K562 (cell line): Measurements from ENCODE around the gene MID1IP1. TPM values are rescaled to one million over a fixed set of nuclear protein-coding genes. Genes with fewer than 3 reads are reported as not detected.

Source experiments
- BCLAF1 ChIP-seq, 2 experiments: fragments of 450-650 bp in 1 of 2; IDR thresholded peaks; 2 replicates each; pipeline ENCODE4 v1.6.1; 2011 to 2017; ENCODE audit warnings: low read depth in 2 of 2, antibody characterized with exemption in 1 of 2, borderline replicate concordance in 1 of 2, low read length in 1 of 2, mild to moderate bottlenecking in 1 of 2, mixed read lengths in 1 of 2; ENCODE audit not compliant: control insufficient read depth in 1 of 2
- BRD9 ChIP-seq: fragments of 450-650 bp; IDR thresholded peaks from 2 replicates; pipeline ENCODE4 v1.6.1; 2018; ENCODE audit warnings: low read depth; ENCODE audit not compliant: partially characterized antibody
- CBX3 ChIP-seq, 2 experiments: IDR thresholded peaks; 1 replicate in 1 of 2; 2 replicates in 1 of 2; pipeline ENCODE4 v1.6.1; 2012; ENCODE audit warnings: inconsistent platforms in 2 of 2, low read length in 2 of 2, borderline replicate concordance in 1 of 2, control low read depth in 1 of 2
- CCAR2 ChIP-seq: fragments of 200-400 bp; formaldehyde crosslinking; IDR thresholded peaks from 2 replicates; pipeline ENCODE4 v1.6.1; 2017; ENCODE audit warnings: mild to moderate bottlenecking, low read depth, low read length
- MBD1 ChIP-seq: fragments of 250-450 bp; sonication (Bioruptor Pico); IDR thresholded peaks from 2 replicates; pipeline ENCODE4 v1.8.0; 2022; ENCODE audit warnings: inconsistent platforms
- MCM7 ChIP-seq, 2 experiments: fragments of 450-650 bp; IDR thresholded peaks; 2 replicates each; pipeline ENCODE4 v1.6.1; 2016 to 2018
- POLR2AphosphoS2 ChIP-seq: IDR thresholded peaks from 2 replicates; pipeline ENCODE4 v1.6.1; 2012; ENCODE audit warnings: low read length, improper control_type of control experiment
- RFX1 ChIP-seq: fragments of 450-650 bp; IDR thresholded peaks from 2 replicates; pipeline ENCODE4 v1.6.1; 2016; ENCODE audit warnings: mild to moderate bottlenecking, moderate library complexity
- SMARCC2 ChIP-seq: fragments of 450-650 bp; IDR thresholded peaks from 2 replicates; pipeline ENCODE4 v1.6.1; 2017; ENCODE audit warnings: antibody characterized with exemption, moderate library complexity, mild to moderate bottlenecking, low read depth
- SUPT5H ChIP-seq: fragments of 450-650 bp; IDR thresholded peaks from 2 replicates; pipeline ENCODE4 v1.6.1; 2016
- TAF1 ChIP-seq: IDR thresholded peaks from 2 replicates; pipeline ENCODE4 v1.6.1; 2011; ENCODE audit warnings: mild to moderate bottlenecking, low read length, moderate library complexity; ENCODE audit not compliant: insufficient read depth, control insufficient read depth, severe bottlenecking; ENCODE audit errors: extremely low read depth
- TAF7 ChIP-seq: fragments of 450-650 bp; IDR thresholded peaks from 2 replicates; pipeline ENCODE4 v1.6.1; 2016; ENCODE audit warnings: missing genetic modification characterization, missing compliant biosample characterization
- TCF7 ChIP-seq: sonication (generic); IDR thresholded peaks from 2 replicates; pipeline ENCODE4 v1.6.1; 2016; ENCODE audit warnings: antibody characterized with exemption, borderline replicate concordance
- THRB ChIP-seq: fragments of 450-650 bp; formaldehyde crosslinking; conservative IDR thresholded peaks from 2 replicates; pipeline ENCODE4 v1.4.0; 2022; ENCODE audit warnings: mild to moderate bottlenecking, missing genetic modification characterization
- VEZF1 ChIP-seq: fragments of 200-800 bp; sonication (Bioruptor generic); IDR thresholded peaks from 2 replicates; pipeline ENCODE4 v1.6.1; 2017; ENCODE audit warnings: missing genetic modification characterization, missing compliant biosample characterization
- YY1 ChIP-seq, 3 experiments: IDR thresholded peaks; 2 replicates each; pipeline ENCODE4 v1.6.1; 2011; ENCODE audit warnings: low read length in 2 of 3, mild to moderate bottlenecking in 2 of 3, moderate library complexity in 2 of 3, borderline replicate concordance in 1 of 3, control low read depth in 1 of 3, low read depth in 1 of 3; ENCODE audit not compliant: insufficient read depth in 3 of 3, insufficient replicate concordance in 2 of 3, control insufficient read depth in 1 of 3, insufficient read length in 1 of 3; ENCODE audit errors: extremely low read depth in 1 of 3
- polyA plus RNA-seq, 8 experiments: library from polyadenylated mRNA; depleted of rRNA in 4 of 8; stranded (reverse) in 5 of 8; unstranded in 3 of 8; fragments of >200 nt; fragmentation: Nextera tagmentation in 2 of 8; fragmentation: Illumina TruSeq in 1 of 8; extraction: Ambion mirVana in 2 of 8; extraction: Trizol in 1 of 8; gene quantifications; 2 replicates each; pipeline versions ENCODE4 v1.2.1 to v1.2.3, GENCODE V29; 2011 to 2014; ENCODE audit warnings: inconsistent platforms in 1 of 8, missing spikeins in 1 of 8
- total RNA-seq, 7 experiments: library from RNA; depleted of rRNA in 6 of 7; stranded (reverse); fragments of >200 nt in 6 of 7; fragmentation: Illumina TruSeq in 2 of 7; extraction: Trizol in 2 of 7; gene quantifications; 2 replicates each; pipeline versions ENCODE4 v1.2.1 to v1.2.3, GENCODE V29; 2011 to 2021; ENCODE audit warnings: low replicate concordance in 1 of 7

The MID1IP1 gene
- total and polyA plus RNA-seq, 9 of the 15 experiments (the other 6 are each of a cell fraction or from before 2014, with no cell fraction given) = 0.51 to 102 (median 27.5) TPM

GRCh38 chrX:38800981-38801845 is at the start of gene MID1IP1 (continued):
- TF ChIP-seq VEZF1 (CRISPR knock-in tag) (peak; percentile 81), TAF1 (peak; percentile 94), SMARCC2 (no peak), TCF7 (no peak), BRD9 (peak; percentile 28), TAF7 (peak; percentile 59), BCLAF1 (IDR thresholded peaks at IDR 0.05; ENCODE audit: borderline replicate concordance in 1 of 2, control insufficient read depth in 1 of 2, low read depth in 2 of 2, low read length in 1 of 2) (0 out of 4 replicates have a peak, but pooled peaks of 1 of the 2 experiments have one; percentile 29), CCAR2 (no peak), MCM7 (IDR thresholded peaks at IDR 0.05) (no peak), POLR2AphosphoS2 (peak; percentile 47; the same call in 1 of the 2 replicates), CBX3 (IDR thresholded peaks at IDR 0.05; ENCODE audit: borderline replicate concordance in 1 of 2, low read length in 2 of 2) (0 out of 3 replicates have a peak, but pooled peaks of 1 of the 2 experiments have one; percentile 12), SUPT5H (peak; percentile 91), MBD1 (CRISPR knock-in tag) (no peak), YY1 (IDR thresholded peaks at IDR 0.05; ENCODE audit: borderline replicate concordance in 1 of 3, control insufficient read depth in 1 of 3, extremely low read depth in 1 of 3, insufficient read depth in 3 of 3, insufficient read length in 1 of 3, insufficient replicate concordance in 2 of 3, low read depth in 1 of 3, low read length in 2 of 3) (peak; percentile 39 to 90 (median 81)), THRB (CRISPR knock-in tag) (0 out of 2 replicates have a peak, but pooled peaks have one; percentile 39), RFX1 (peak; percentile 94)
